ENCODE results near the gene ARID5B. TPM values are rescaled to one million over a fixed set of nuclear protein-coding genes. Genes with fewer than 3 reads are reported as not detected.

The ARID5B gene
- total RNA-seq, 4 donors from 2014 or later, result 7.6 to 36.3 (median 21.2) TPM

GRCh38 chr10:62067560-62067959 is 166.1 kb downstream of the ARID5B start:
- TF ChIP-seq, protein P1, sequence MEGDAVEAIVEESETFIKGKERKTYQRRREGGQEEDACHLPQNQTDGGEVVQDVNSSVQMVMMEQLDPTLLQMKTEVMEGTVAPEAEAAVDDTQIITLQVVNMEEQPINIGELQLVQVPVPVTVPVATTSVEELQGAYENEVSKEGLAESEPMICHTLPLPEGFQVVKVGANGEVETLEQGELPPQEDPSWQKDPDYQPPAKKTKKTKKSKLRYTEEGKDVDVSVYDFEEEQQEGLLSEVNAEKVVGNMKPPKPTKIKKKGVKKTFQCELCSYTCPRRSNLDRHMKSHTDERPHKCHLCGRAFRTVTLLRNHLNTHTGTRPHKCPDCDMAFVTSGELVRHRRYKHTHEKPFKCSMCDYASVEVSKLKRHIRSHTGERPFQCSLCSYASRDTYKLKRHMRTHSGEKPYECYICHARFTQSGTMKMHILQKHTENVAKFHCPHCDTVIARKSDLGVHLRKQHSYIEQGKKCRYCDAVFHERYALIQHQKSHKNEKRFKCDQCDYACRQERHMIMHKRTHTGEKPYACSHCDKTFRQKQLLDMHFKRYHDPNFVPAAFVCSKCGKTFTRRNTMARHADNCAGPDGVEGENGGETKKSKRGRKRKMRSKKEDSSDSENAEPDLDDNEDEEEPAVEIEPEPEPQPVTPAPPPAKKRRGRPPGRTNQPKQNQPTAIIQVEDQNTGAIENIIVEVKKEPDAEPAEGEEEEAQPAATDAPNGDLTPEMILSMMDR (IDR thresholded peaks at IDR 0.05), result no peak
- TF ChIP-seq POLR2A (IDR thresholded peaks at IDR 0.05), result no peak
- intact Hi-C loops (cut with DNase I), result no loop called here
- DNase-seq, result no peak
- WGBS, 2 donors, result 95 to 97% methylated on average over 1 of the region's 1 CpG
- no peak overlapping the region for H3K27ac ChIP-seq
- H3K36me3 ChIP-seq, result peaks cover 0 to 15% of the 10 kb centered on the region in 2 donors
- peaks cover 0 to 4% of the 10 kb centered on the region in 2 donors for H3K4me1 ChIP-seq
- no peaks in the 10 kb centered on the region for H3K9me3 ChIP-seq
- H3K4me3 ChIP-seq (replicated peaks in 1 of 3), result no peak overlapping the region
- H3K27me3 ChIP-seq, result no peaks in the 10 kb centered on the region

GRCh38 chr10:62068464-62068863 is 167.0 kb downstream of the ARID5B start:
- TF ChIP-seq, protein P1 (IDR thresholded peaks at IDR 0.05), result no peak
- TF ChIP-seq POLR2A (IDR thresholded peaks at IDR 0.05), result no peak
- no peaks in the 10 kb centered on the region for H3K27me3 ChIP-seq
- no peak for DNase-seq
- WGBS, 2 donors, result 93 to 94% methylated on average over 7 of the region's 7 CpGs
- peaks cover 0 to 9% of the 10 kb centered on the region in 2 donors for H3K4me1 ChIP-seq
- H3K36me3 ChIP-seq, result peaks cover 0 to 15% of the 10 kb centered on the region in 2 donors
- no peaks in the 10 kb centered on the region for H3K9me3 ChIP-seq
- H3K27ac ChIP-seq, result no peak overlapping the region
- intact Hi-C loops (cut with DNase I), result no loop called here
- no peak overlapping the region for H3K4me3 ChIP-seq (replicated peaks in 1 of 3)

DNA sequence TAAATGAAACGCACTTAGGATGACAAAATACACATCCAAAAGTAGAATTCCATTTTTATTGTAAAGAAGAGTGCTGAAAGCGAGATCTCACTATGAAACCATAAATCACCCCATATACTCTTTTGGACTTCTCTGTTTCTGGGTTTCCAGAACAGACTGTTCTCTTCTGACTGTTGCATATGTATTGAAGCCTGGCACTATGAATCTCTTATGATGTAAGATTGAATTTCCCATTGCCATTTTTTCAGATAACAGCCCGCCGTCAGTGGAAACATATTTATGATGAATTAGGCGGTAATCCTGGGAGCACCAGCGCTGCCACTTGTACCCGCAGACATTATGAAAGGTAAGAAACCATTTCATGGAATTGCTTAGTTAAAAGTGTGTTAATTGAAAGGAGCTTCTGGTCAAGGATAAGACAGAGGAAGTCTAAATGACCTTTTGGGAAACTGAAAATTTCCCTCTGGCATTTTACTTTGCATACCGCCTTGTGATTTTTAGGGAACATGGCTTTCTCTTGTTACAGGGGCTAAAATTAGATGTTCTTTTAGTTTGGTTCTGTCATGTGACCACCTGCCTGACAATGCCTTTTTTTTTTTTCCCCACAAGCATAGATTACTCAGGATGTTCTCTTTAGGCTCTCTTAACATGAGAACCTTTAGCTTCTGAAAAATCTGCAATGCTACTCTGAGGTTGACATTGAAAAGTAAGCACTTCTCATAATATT is 168.1 kb downstream of the ARID5B start:
- TF ChIP-seq, protein P1 (IDR thresholded peaks at IDR 0.05), result no peak
- no peak for TF ChIP-seq POLR2A (IDR thresholded peaks at IDR 0.05)
- Histone ChIP-seq H3K36me3 (peaks cover 0 to 15% of the 10 kb centered on the region in 2 donors), H3K27me3 (no peaks in the 10 kb centered on the region), H3K4me3 (replicated peaks in 1 of 3) (no peak overlapping the region), H3K27ac (peak overlapping the region in 1 of 3 donors; percentile 19), H3K9me3 (no peaks in the 10 kb centered on the region), H3K4me1 (peaks cover 0 to 12% of the 10 kb centered on the region in 2 donors)
- no peak for DNase-seq
- intact Hi-C loops (cut with DNase I), result no loop called here
- WGBS, 2 donors, result 84 to 92% methylated on average over 8 of the region's 8 CpGs

- H3K9me3 ChIP-seq, result no peaks in the 10 kb centered on the region
- H3K27ac ChIP-seq, result no peak overlapping the region
- peaks cover 0 to 11% of the 10 kb centered on the region in 2 donors for H3K36me3 ChIP-seq
- no peak for TF ChIP-seq POLR2A (IDR thresholded peaks at IDR 0.05)
- intact Hi-C loops (cut with DNase I), result no loop called here
- no peaks in the 10 kb centered on the region for H3K27me3 ChIP-seq
- WGBS, 2 donors, result 72 to 93% methylated on average over 6 of the region's 6 CpGs
- peaks cover 9 to 32% of the 10 kb centered on the region in 2 donors for H3K4me1 ChIP-seq
- DNase-seq, result no peak
- no peak overlapping the region for H3K4me3 ChIP-seq (replicated peaks in 1 of 3)
Observed at GRCh38 chr10:62071846-62072281, 170.4 kb downstream of the ARID5B start.

GRCh38 chr10:62072901-62073300 is 171.4 kb downstream of the ARID5B start:
- no peak overlapping the region for H3K4me3 ChIP-seq (replicated peaks in 1 of 3)
- no peaks in the 10 kb centered on the region for H3K9me3 ChIP-seq
- DNase-seq, result no peak
- TF ChIP-seq, protein P1 (IDR thresholded peaks at IDR 0.05), result no peak
- no peak for TF ChIP-seq POLR2A (IDR thresholded peaks at IDR 0.05)
- H3K27ac ChIP-seq, result no peak overlapping the region
- no peaks in the 10 kb centered on the region for H3K27me3 ChIP-seq
- H3K4me1 ChIP-seq, result peaks cover 16 to 41% of the 10 kb centered on the region in 2 donors
- intact Hi-C loops (cut with DNase I), result no loop called here
- H3K36me3 ChIP-seq, result peaks cover 0 to 5% of the 10 kb centered on the region in 2 donors
- WGBS, 2 donors, result 88 to 94% methylated on average over 2 of the region's 2 CpGs
